ENCODE results near the gene ABCG4.

Gene ABCG4

GRCh38 chr11:119209186-119209585, 60.3 kb downstream of the ABCG4 start:
- no peak for DNase-seq

GRCh38 chr11:119210050-119210449, 61.2 kb downstream of the ABCG4 start:
- DNase-seq = no peak
